ENCODE measurements around the gene SMIM3. TPM values are rescaled to one million over a fixed set of nuclear protein-coding genes. Genes with fewer than 3 reads are reported as not detected.

Gene SMIM3
- total RNA-seq, 1 donor from 2014 or later: 13.4 TPM

DNA sequence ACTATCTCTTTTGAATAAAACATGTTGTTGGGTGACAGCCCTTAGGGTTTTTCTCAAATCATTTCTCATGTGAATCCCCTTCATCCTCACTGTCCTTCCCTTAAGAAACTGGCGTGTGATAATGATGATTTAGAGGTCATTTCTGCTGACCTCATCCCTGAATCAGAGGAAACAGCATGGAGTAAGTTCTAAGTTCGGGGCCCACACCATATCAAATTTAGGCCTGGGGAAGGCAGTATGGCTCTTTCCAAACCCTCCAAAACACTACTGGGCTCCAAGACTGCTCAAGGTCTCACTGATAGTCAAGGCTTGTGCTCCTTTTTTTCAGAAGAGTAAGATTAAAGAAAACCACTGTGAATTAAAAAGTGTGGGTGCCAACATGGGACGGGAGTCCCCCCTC, 872 bp upstream of the SMIM3 start:
- Mint-ChIP-seq H3K36me3 (ENCODE audit: low read depth) (peaks cover 6% of the 10 kb centered on the region), H3K9me3 (no peaks in the 10 kb centered on the region), H3K4me1 (ENCODE audit: low read depth) (peaks cover 56% of the 10 kb centered on the region), H3K27me3 (ENCODE audit: insufficient read depth) (peaks cover 2% of the 10 kb centered on the region), H3K27ac (peak overlapping the region; percentile 28), H3K4me3 (peak overlapping the region; percentile 100)
- intact Hi-C loops (cut with micrococcal nuclease): loop anchor here (2.0 kb wide), 2 partner anchors 35 to 215 kb away; no protein-coding TSS in a partner anchor
- DNase-seq (ENCODE audit: low spot score): no peak

DNA sequence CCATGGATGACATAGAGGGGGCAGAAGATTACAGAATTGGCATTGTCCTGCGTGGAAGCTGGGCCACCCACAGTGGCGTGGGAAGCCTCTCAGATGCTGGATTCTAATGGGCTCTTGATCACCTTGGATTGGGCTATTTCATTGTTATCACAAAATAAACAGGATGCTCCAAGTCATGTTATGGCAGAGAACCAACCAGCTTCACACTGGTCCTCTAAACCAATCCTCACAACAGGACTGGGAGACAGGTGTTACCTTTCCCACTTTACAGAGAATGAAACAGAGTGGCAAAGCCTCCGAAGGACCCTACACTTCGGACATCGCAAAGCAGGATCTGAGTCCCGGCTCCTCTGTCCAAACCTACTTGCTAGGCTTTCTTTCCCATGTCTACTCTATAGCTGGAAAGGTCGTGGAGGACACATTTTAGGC, 455 bp upstream of the SMIM3 start:
- intact Hi-C loops (cut with micrococcal nuclease): loop anchor here (2.0 kb wide), 2 partner anchors 35 to 215 kb away; no protein-coding TSS in a partner anchor
- Mint-ChIP-seq H3K27me3 (ENCODE audit: insufficient read depth) (peaks cover 2% of the 10 kb centered on the region), H3K27ac (peak overlapping the region; percentile 28), H3K4me1 (ENCODE audit: low read depth) (peaks cover 60% of the 10 kb centered on the region), H3K4me3 (peak overlapping the region; percentile 100), H3K36me3 (ENCODE audit: low read depth) (peaks cover 6% of the 10 kb centered on the region), H3K9me3 (no peaks in the 10 kb centered on the region)
- no peak for DNase-seq (ENCODE audit: low spot score)

DNA sequence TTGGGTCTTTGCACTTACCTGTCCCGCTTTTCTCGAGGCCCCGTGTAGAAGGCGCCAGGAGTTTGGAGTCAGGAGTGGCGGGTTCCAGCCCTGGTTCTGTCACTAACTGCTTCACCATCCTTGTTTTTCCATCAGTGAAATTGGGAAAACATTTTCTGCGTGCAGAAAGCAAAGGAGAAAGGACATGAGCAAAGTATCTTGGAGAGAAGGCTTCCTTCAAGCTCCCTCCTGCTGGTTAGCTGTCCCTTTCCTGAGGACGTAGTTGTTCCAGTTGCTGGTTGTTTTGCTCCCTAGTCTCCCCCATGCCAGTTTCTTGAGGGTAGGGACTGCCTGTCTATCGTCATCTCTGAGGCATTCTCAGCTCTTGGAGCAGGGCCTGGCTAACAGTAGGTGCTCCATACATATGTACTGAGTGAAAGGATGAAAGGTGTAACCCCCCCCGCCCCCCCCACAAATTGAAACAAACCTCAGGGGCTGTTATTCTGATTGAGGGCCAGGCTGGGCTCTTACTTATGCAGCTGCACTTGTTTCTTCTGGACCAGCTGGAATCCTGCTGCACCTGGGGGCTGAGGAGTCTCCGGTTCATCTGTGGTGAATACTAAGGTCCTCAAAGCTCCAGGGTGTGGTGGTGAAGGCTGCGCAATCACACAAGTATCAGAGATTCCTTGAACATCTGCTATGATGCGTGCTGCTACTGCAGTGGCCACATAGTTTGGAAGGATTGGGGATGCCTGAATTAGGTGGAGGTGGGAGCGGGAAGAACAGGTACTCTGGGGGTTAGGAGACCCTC, 1.0 kb downstream of the SMIM3 start:
- no peaks in the 10 kb centered on the region for H3K9me3 Mint-ChIP-seq
- peak overlapping the region; percentile 83 for H3K27ac Mint-ChIP-seq
- peaks cover 5% of the 10 kb centered on the region for H3K36me3 Mint-ChIP-seq (ENCODE audit: low read depth)
- peaks cover 63% of the 10 kb centered on the region for H3K4me1 Mint-ChIP-seq (ENCODE audit: low read depth)
- intact Hi-C loops (cut with micrococcal nuclease): loop anchor here (1.0 to 5.0 kb wide), 8 partner anchors 11 to 367 kb away; partner anchors contain the start of genes CD74, RBM22 and TNIP1
- H3K27me3 Mint-ChIP-seq (ENCODE audit: insufficient read depth): peaks cover 2% of the 10 kb centered on the region
- DNase-seq (ENCODE audit: low spot score): no peak
- H3K4me3 Mint-ChIP-seq: peak overlapping the region; percentile 100

DNA sequence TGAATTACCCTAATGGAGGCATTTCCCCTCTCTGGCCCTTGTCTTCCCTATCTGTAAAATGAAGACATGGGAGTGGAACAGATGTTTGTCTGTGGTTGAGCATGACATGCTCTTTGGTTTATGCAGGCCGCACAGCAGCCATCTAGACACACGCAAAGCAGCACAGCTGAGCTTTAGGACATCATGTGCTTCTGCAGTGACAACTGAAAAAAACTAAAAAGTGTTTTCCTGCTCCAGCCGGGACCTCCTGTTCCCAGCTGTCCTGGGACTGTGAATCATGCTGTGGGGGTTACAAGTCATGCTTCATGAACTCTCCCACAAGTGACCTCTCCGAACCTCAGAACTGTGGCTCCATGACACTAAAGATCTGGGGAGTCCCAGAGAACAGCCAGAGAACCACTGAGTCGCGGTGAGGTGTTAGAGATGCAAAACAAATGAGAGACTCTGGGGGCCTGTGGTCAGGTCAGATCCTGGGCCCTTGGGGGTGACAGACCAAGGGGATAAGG, 1.7 kb downstream of the SMIM3 start:
- peak overlapping the region; percentile 100 for H3K4me3 Mint-ChIP-seq
- H3K27ac Mint-ChIP-seq: peak overlapping the region; percentile 83
- peaks cover 66% of the 10 kb centered on the region for H3K4me1 Mint-ChIP-seq (ENCODE audit: low read depth)
- H3K27me3 Mint-ChIP-seq (ENCODE audit: insufficient read depth): peaks cover 2% of the 10 kb centered on the region
- no peaks in the 10 kb centered on the region for H3K9me3 Mint-ChIP-seq
- peaks cover 5% of the 10 kb centered on the region for H3K36me3 Mint-ChIP-seq (ENCODE audit: low read depth)
- intact Hi-C loops (cut with micrococcal nuclease): loop anchor here (1.0 to 5.0 kb wide), 3 partner anchors 67 to 368 kb away; partner anchors contain the start of genes CD74 and TNIP1
- DNase-seq (ENCODE audit: low spot score): peak; percentile 19

DNA sequence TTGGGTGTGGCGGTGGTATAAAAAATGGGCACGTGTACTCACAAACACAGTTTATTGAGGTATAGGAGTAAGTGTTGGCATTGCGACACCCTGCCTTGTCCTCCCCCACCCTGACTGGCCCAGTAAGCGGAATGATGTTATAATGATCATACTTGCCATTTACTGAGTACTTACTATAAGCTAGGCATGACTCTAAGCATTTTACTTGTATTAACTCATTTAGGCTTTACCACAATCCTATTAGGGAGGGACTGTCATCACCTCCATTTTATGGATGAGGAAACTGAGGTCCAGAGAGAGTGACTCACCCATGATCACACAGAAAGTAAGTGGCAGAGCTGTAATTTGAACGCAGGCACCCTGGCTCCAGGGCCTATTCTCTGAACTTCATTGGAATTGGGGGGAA, 2.3 kb downstream of the SMIM3 start:
- Mint-ChIP-seq H3K27ac (peak overlapping the region; percentile 83), H3K4me1 (ENCODE audit: low read depth) (peaks cover 68% of the 10 kb centered on the region), H3K36me3 (ENCODE audit: low read depth) (peaks cover 4% of the 10 kb centered on the region), H3K27me3 (ENCODE audit: insufficient read depth) (peaks cover under 1% of the 10 kb centered on the region), H3K4me3 (peak overlapping the region; percentile 100), H3K9me3 (peaks cover 1% of the 10 kb centered on the region)
- intact Hi-C loops (cut with micrococcal nuclease): loop anchor here (1.0 to 5.0 kb wide), 3 partner anchors 66 to 369 kb away; partner anchors contain the start of genes CD74 and TNIP1
- DNase-seq (ENCODE audit: low spot score): no peak

DNA sequence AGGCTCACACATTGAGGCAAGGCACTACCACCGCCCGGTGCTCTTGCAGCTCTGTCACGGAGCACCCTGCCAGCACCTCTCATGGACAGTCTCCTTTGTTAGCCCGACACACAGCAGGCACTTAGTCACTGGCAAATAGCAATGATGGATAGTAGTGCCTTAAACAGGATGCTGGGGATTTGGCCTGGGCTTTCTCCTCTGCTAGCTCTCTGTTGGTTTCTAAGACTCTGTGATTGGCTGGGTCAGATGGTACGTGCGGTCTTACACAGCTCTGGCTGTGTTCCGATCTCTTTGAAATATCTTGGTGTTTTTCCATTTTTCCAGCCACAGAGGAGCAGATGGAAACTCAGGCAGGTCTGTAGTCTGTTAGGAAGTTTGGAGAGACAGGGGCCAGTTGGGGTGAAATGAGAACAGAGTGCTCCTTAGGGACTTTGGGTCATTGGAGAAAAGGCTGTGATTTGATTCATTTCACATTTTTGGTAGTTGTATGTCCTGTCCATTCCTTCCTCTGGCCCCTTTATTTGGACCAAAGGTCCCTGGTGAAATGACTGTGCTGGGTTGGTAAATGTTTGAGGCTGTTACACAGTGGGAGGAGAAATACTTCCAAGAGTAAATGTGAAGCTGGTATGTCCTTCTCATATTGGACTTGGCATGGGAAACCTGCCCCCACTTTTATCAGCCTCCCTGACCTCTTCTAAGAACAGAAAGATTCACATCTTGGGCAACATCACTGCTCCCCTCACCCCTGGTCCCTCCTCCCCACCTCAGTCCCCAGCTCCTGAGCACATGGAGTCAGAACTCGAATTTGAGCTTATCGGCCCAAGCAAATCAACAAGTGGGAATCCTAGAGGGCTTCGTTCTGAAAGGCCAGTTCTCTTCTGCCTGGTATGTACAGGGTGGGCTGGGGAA, 3.4 kb downstream of the SMIM3 start:
- Mint-ChIP-seq H3K9me3 (peaks cover 5% of the 10 kb centered on the region), H3K36me3 (ENCODE audit: low read depth) (peaks cover 7% of the 10 kb centered on the region), H3K4me1 (ENCODE audit: low read depth) (peaks cover 78% of the 10 kb centered on the region), H3K4me3 (peak overlapping the region; percentile 35), H3K27ac (peak overlapping the region; percentile 83), H3K27me3 (ENCODE audit: insufficient read depth) (no peaks in the 10 kb centered on the region)
- intact Hi-C loops (cut with micrococcal nuclease): loop anchor here (5.0 kb wide), 2 partner anchors 300 to 370 kb away; partner anchors contain the start of genes CD74 and TNIP1
- no peak for DNase-seq (ENCODE audit: low spot score)

DNA sequence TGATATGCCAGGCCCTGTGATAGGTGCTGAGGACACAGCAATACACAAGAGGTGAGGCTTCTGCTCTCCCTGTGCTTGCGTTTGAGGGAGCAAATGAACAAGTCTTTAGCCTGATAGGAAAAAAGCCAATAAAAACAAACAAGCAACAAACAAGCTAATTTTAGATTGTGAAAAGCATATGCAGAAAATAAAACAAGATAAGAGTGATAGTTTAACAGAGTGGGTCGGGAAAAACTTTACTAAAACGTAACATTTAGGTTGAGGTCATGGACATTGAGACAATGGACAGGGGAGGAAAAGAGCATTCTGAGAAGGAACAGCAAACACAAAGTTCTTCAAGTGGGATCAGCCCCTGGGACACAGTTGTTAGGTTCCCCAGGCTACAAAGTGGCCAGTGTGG, 4.3 kb downstream of the SMIM3 start:
- DNase-seq (ENCODE audit: low spot score): no peak
- Mint-ChIP-seq H3K36me3 (ENCODE audit: low read depth) (peaks cover 11% of the 10 kb centered on the region), H3K9me3 (peaks cover 5% of the 10 kb centered on the region), H3K27ac (peak overlapping the region; percentile 83), H3K4me1 (ENCODE audit: low read depth) (peaks cover 83% of the 10 kb centered on the region), H3K27me3 (ENCODE audit: insufficient read depth) (no peaks in the 10 kb centered on the region), H3K4me3 (peak overlapping the region; percentile 34)
- intact Hi-C loops (cut with micrococcal nuclease): loop anchor here (1.0 to 5.0 kb wide), 6 partner anchors 25 to 371 kb away; partner anchors contain the start of genes CD74, RBM22, RPS14 and TNIP1

DNA sequence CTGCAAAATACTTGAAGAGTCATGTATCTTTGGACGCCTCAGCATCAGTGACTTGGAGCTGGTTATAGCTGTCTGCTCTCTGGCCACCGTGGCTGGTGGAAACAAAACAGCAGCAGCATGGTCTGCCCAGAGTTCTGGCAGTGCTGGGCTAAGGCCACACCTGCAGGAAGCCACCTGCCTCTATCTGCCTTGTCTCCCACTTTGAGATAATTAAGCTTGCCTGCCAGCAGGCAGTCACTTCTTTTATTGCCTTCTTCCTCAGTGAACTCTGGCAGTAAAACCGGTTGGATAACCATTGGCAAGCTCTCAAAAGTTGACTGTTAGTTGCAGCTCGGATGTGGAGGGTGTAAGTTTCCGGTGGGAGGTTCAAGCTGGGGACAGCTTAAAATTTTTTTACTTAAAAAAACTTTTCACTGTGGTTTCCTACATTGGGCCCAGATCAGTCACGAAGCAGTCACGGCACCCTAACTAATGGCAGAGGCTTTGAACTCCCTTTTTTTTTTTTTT, 4.9 kb downstream of the SMIM3 start:
- DNase-seq (ENCODE audit: low spot score): peak; percentile 69
- peaks cover 79% of the 10 kb centered on the region for H3K4me1 Mint-ChIP-seq (ENCODE audit: low read depth)
- intact Hi-C loops (cut with micrococcal nuclease): loop anchor here (1.0 to 5.0 kb wide), 6 partner anchors 25 to 371 kb away; partner anchors contain the start of genes CD74, RBM22, RPS14 and TNIP1
- H3K36me3 Mint-ChIP-seq (ENCODE audit: low read depth): peaks cover 11% of the 10 kb centered on the region
- H3K9me3 Mint-ChIP-seq: peaks cover 5% of the 10 kb centered on the region
- H3K27ac Mint-ChIP-seq: peak overlapping the region; percentile 83
- H3K27me3 Mint-ChIP-seq (ENCODE audit: insufficient read depth): no peaks in the 10 kb centered on the region
- H3K4me3 Mint-ChIP-seq: peak overlapping the region; percentile 34

DNA sequence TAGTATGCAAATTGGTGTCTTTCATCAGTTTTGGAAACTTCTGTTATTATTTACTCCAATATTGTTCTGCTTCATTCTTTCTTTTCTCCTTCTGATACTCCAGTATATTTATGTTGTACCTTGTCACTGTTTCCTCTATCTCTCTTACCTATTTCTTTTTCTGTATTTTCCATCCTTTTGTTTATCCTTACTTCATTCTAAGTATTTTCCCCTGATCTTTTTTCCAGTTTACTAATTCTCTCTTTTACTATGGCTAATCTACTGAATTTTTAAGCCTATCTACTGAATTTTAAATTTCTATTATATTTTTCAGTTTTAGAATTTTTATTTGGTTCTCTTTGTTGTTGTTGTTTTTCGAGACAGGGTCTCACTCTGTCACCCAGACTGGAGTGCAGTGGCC, 7.4 kb downstream of the SMIM3 start:
- no peak for DNase-seq (ENCODE audit: low spot score)
- H3K36me3 Mint-ChIP-seq (ENCODE audit: low read depth): peaks cover 11% of the 10 kb centered on the region
- no peaks in the 10 kb centered on the region for H3K27me3 Mint-ChIP-seq (ENCODE audit: insufficient read depth)
- H3K4me1 Mint-ChIP-seq (ENCODE audit: low read depth): peaks cover 85% of the 10 kb centered on the region
- no peak overlapping the region for H3K4me3 Mint-ChIP-seq
- H3K27ac Mint-ChIP-seq: peak overlapping the region; percentile 75
- peaks cover 5% of the 10 kb centered on the region for H3K9me3 Mint-ChIP-seq
- intact Hi-C loops (cut with micrococcal nuclease): no loop called here

DNA sequence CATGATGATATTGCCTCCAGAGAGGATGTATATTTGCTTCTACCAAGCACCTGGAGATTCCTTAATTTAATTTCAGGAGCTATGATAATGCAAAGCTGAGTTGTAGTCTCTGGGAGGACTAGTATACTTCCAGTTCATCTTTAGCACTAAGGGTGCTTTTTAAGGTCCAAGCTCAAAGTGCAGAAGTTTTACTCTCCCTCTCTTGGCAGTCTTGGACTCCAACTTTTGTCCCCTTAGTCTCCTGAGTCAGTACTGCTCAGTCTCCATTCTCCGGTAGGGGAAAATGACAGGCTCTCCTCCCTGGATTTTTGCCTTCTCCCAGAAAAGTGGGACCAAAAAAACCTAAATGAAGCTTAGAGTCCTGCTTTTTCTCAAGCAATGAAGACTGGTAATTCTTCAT, 8.3 kb downstream of the SMIM3 start:
- Mint-ChIP-seq H3K4me1 (ENCODE audit: low read depth) (peaks cover 84% of the 10 kb centered on the region), H3K4me3 (peak overlapping the region; percentile 31), H3K27ac (no peak overlapping the region), H3K9me3 (peaks cover 5% of the 10 kb centered on the region), H3K27me3 (ENCODE audit: insufficient read depth) (no peaks in the 10 kb centered on the region), H3K36me3 (ENCODE audit: low read depth) (peaks cover 8% of the 10 kb centered on the region)
- intact Hi-C loops (cut with micrococcal nuclease): no loop called here
- DNase-seq (ENCODE audit: low spot score): no peak

DNA sequence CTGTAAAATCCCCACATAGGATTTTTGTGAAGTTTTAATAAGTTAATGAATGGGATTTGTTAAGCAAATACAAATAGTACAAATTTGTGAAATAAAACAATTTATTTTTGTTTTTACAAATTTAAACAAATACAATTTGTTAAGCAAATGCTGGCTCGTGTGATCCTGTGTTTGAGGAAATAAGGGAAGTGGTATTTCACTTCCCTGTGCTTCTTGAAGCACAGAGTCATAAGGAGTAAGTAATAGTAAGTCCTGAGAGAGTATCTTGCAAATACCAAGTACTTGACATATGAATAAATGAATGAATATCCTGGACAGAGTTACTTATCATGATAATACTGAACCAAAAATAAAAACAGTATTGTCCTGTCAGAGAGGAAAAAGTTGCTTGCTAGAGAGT, 9.1 kb downstream of the SMIM3 start:
- Mint-ChIP-seq H3K36me3 (ENCODE audit: low read depth) (peaks cover 8% of the 10 kb centered on the region), H3K27ac (no peak overlapping the region), H3K4me1 (ENCODE audit: low read depth) (peaks cover 79% of the 10 kb centered on the region)

DNA sequence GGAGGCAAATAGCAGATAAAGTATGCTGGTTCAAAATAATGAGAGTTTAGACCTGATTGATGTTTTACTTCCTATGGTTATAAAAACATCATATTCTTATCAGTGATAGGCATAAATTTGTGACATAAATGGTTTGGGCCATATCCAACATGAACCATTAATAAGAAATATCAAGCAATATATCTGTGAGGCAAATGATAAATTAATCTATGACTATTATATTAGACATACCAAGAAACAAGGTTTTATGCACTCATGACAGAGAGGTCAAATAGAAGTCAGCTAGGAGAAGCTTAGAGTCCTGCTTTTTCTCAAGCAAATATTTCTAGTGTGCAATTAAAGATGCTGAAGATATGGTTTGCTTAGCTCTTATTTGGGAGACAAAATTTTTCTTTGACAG, 10.4 kb downstream of the SMIM3 start:
- no peak for DNase-seq (ENCODE audit: low spot score)
- Mint-ChIP-seq H3K36me3 (ENCODE audit: low read depth) (peaks cover 8% of the 10 kb centered on the region), H3K27ac (peak overlapping the region; percentile 87), H3K27me3 (ENCODE audit: insufficient read depth) (no peaks in the 10 kb centered on the region), H3K4me3 (no peak overlapping the region), H3K9me3 (peaks cover 5% of the 10 kb centered on the region), H3K4me1 (ENCODE audit: low read depth) (peaks cover 68% of the 10 kb centered on the region)
- intact Hi-C loops (cut with micrococcal nuclease): loop anchor here (2.0 kb wide), 1 partner anchor 368 kb away; the partner anchor contains the start of gene ANXA6

More for the DNA sequence above, 9.1 kb downstream of the SMIM3 start:
- no peaks in the 10 kb centered on the region for H3K27me3 Mint-ChIP-seq (ENCODE audit: insufficient read depth)
- DNase-seq (ENCODE audit: low spot score): no peak
- intact Hi-C loops (cut with micrococcal nuclease): loop anchor here (2.0 kb wide), 1 partner anchor 369 kb away; the partner anchor contains the start of gene ANXA6
- no peak overlapping the region for H3K4me3 Mint-ChIP-seq
- peaks cover 5% of the 10 kb centered on the region for H3K9me3 Mint-ChIP-seq
